Measurements from ENCODE around the gene HES7. TPM values are rescaled to one million over a fixed set of nuclear protein-coding genes. Genes with fewer than 3 reads are reported as not detected.

Gene HES7
- total RNA-seq, 1 donor from 2014 or later: 1.1 TPM

Small RNA genes lying within 50 kb of the gene (microRNA-seq; reads per million reads assigned to microRNA genes)
- gene MIR4314 (not detected), gene MIR6883 (not detected)

Other genes with a start within 250 kb of the HES7 start
- gene CHD3, start 235.3 kb downstream of the HES7 start, total RNA-seq: 138 TPM
- 5.7 TPM for gene RNF227, start 207.8 kb downstream of the HES7 start, total RNA-seq
- 1.2 TPM for gene KCNAB3, start 194.2 kb downstream of the HES7 start, total RNA-seq
- 78.3 TPM for gene TRAPPC1, start 192.2 kb downstream of the HES7 start, total RNA-seq
- gene CNTROB, start 191.9 kb downstream of the HES7 start, total RNA-seq: 27.8 TPM
- not detected for gene GUCY2D, start 121.5 kb downstream of the HES7 start, total RNA-seq
- gene ALOX15B, start 85.0 kb downstream of the HES7 start, total RNA-seq: not detected
- not detected for gene ALOX12B, start 36.4 kb downstream of the HES7 start, total RNA-seq
- not detected for gene ALOXE3, start 5.6 kb downstream of the HES7 start, total RNA-seq
- gene PER1, start 28.3 kb upstream of the HES7 start, total RNA-seq: 182 TPM
- gene VAMP2, start 38.8 kb upstream of the HES7 start, total RNA-seq: 108 TPM
- gene TMEM107, start 52.3 kb upstream of the HES7 start, total RNA-seq: 23.0 TPM
- 14.4 TPM for gene BORCS6, start 66.1 kb upstream of the HES7 start, total RNA-seq
- gene AURKB, start 86.5 kb upstream of the HES7 start, total RNA-seq: 48.5 TPM
- 54.5 TPM for gene CTC1, start 124.0 kb upstream of the HES7 start, total RNA-seq
- 27.5 TPM for gene PFAS, start 125.2 kb upstream of the HES7 start, total RNA-seq
- gene RANGRF, start 164.6 kb upstream of the HES7 start, total RNA-seq: 20.9 TPM
- gene SLC25A35, start 171.3 kb upstream of the HES7 start, total RNA-seq: 6.7 TPM
- gene ARHGEF15, start 186.1 kb upstream of the HES7 start, total RNA-seq: 32.1 TPM
- gene ODF4, start 215.7 kb upstream of the HES7 start, total RNA-seq: not detected

All from sciatic nerve (tissue), 1 donor.